Skeletal muscle satellite cell (primary cell): ENCODE data around the gene RTP4.
"Not testable (repeated sequence)": the region's sequence is repeated elsewhere in the genome, so short reads cannot be mapped to it uniquely, and the experiment has no call there.

ENCODE experiments used
- H3K27me3 ChIP-seq: 2 replicates; pipeline ENCODE4 v1.7.0; 2013; ENCODE audit warnings: low read length; ENCODE audit not compliant: control insufficient read depth, insufficient read depth
- H3K36me3 ChIP-seq: 2 replicates; pipeline ENCODE4 v1.7.0; 2013; ENCODE audit warnings: mild to moderate bottlenecking, control low read depth, low read length; ENCODE audit not compliant: insufficient read depth
- H3K4me1 ChIP-seq: 2 replicates; pipeline ENCODE4 v1.7.0; 2013; ENCODE audit warnings: low read length; ENCODE audit not compliant: control insufficient read depth, insufficient read depth
- H3K4me2 ChIP-seq: 2 replicates; pipeline ENCODE4 v1.7.0; 2013; ENCODE audit warnings: mild to moderate bottlenecking, low read length
- H3K4me3 ChIP-seq: 2 replicates; pipeline ENCODE4 v1.7.0; 2013; ENCODE audit warnings: low read length
- H3K9ac ChIP-seq: 2 replicates; pipeline ENCODE4 v1.7.0; 2013; ENCODE audit warnings: mild to moderate bottlenecking, low read depth, low read length, moderate library complexity
- H3K9me3 ChIP-seq: replicated peaks from 2 replicates; pipeline ENCODE4 v1.7.0; 2013; ENCODE audit warnings: mild to moderate bottlenecking, control low read depth, low read length

The RTP4 gene

DNA sequence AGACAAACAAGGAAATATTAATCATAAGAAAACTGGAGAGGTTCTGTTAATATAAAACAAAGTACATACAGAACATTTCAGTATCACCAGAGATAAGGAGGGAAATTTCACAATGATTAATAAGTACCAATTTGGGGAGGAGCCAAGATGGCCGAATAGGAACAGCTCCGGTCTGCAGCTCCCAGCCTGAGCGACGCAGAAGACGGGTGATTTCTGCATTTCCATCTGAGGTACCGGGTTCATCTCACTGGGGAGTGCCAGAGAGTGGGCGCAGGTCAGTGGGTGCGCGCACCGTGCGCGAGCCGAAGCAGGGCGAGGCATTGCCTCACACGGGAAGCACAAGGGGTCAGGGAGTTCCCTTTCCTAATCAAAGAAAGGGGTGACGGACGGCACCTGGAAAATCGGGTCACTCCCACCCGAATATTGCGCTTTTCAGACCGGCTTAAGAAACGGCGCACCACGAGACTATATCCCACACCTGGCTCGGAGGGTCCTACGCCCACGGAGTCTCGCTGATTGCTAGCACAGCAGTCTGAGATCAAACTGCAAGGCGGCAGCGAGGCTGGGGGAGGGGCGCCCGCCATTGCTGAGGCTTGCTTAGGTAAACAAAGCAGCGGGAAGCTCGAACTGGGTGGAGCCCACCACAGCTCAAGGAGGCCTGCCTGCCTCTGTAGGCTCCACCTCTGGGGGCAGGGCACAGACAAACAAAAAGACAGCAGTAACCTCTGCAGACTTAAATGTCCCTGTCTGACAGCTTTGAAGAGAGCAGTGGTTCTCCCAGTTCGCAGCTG, 44.0 kb downstream of the RTP4 start:
- H3K27me3 ChIP-seq, H3K4me1 ChIP-seq, H3K9me3 ChIP-seq, H3K9ac ChIP-seq, H3K36me3 ChIP-seq, H3K4me2 ChIP-seq, H3K4me3 ChIP-seq: not testable (repeated sequence)
